Erythroblast (primary cell): ENCODE data around the gene S100A16.

Experiments used
- GATA1 ChIP-seq: IDR thresholded peaks from 2 replicates; pipeline ENCODE4 v1.6.1; 2011; ENCODE audit warnings: low read depth, mild to moderate bottlenecking, control low read depth, low read length, moderate library complexity
- POLR2A ChIP-seq: IDR thresholded peaks from 2 replicates; pipeline ENCODE4 v1.6.1; 2011; ENCODE audit warnings: mild to moderate bottlenecking, low read length

GRCh38 chr1:153568367-153569099 lies 44.4 kb downstream of the S100A16 start:
- TF ChIP-seq POLR2A (no peak), GATA1 (no peak)
